GM12865 (cell line): ENCODE measurements around the gene MN1.

Experiments
- DNase-seq: peaks from one replicate; pipeline ENCODE4 v3.0.0; 2010; ENCODE audit warnings: low read depth
- H3K4me3 ChIP-seq: 2 replicates; pipeline ENCODE4 v1.5.1; 2011; ENCODE audit warnings: mild to moderate bottlenecking, low read depth, low read length, control low read depth
- TF ChIP-seq, protein P1 (sequence below): IDR thresholded peaks from 2 replicates; pipeline ENCODE4 v1.5.1; 2011; ENCODE audit warnings: low read length, control low read depth, low read depth, inconsistent platforms; ENCODE audit not compliant: insufficient read depth; ENCODE audit errors: missing control alignments

MN1 gene

DNA sequence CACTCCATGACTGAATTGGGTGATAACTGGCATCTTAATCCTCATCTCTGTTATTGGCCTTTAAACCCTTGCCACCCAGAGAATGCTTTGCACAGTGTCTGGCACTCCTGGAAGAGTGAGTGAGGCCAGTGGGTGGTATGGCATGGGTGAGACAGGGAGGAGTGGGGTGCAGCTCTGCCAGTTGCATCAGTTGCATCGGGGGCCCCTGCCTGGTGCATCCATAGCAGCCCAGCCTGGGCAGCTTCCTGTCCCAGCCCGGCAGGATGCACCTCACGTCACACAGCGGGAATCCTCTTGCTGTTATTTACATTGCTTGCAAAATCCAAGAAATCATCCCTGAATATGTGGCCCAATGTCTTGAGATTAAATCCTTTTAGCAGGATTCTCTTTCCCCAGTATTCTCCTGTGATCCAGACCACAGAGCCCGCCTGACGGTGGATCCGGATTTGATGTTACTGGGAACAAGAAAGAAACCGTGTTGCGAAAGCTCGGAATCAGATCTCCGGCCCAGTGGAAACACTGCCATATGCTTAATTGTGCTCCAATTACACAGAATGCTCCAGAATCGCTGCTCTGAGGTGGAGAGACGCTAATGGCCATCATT, 37.6 kb upstream of the MN1 start:
- no peak for DNase-seq
- H3K4me3 ChIP-seq, result no peak overlapping the region
- TF ChIP-seq, protein P1, sequence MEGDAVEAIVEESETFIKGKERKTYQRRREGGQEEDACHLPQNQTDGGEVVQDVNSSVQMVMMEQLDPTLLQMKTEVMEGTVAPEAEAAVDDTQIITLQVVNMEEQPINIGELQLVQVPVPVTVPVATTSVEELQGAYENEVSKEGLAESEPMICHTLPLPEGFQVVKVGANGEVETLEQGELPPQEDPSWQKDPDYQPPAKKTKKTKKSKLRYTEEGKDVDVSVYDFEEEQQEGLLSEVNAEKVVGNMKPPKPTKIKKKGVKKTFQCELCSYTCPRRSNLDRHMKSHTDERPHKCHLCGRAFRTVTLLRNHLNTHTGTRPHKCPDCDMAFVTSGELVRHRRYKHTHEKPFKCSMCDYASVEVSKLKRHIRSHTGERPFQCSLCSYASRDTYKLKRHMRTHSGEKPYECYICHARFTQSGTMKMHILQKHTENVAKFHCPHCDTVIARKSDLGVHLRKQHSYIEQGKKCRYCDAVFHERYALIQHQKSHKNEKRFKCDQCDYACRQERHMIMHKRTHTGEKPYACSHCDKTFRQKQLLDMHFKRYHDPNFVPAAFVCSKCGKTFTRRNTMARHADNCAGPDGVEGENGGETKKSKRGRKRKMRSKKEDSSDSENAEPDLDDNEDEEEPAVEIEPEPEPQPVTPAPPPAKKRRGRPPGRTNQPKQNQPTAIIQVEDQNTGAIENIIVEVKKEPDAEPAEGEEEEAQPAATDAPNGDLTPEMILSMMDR, result no peak

DNA sequence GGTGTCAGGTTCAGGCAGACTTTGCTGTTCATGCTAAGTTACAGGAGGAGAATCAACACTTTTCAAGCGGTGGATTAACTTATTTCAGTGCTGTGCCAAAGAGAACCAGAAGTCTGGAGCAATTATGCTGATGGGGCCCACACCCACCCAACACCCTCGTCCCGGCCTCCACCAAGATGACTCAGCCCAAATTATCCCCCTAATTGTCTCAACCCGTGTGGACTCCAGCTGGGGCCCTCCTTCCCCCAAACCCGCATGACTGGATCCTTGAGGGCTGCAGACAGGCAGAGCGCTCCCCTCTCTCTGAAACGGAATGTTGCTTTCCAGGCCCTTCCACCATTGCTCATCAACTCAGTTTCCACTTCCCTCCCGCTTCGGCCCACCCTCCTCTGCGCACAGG, 34.6 kb upstream of the MN1 start:
- TF ChIP-seq, protein P1, result no peak
- no peak for DNase-seq
- no peak overlapping the region for H3K4me3 ChIP-seq

GRCh38 chr22:27835446-27835845, 33.9 kb upstream of the MN1 start:
- TF ChIP-seq, protein P1, result no peak
- no peak overlapping the region for H3K4me3 ChIP-seq
- no peak for DNase-seq

- H3K4me3 ChIP-seq, result no peak overlapping the region
- no peak for DNase-seq
- TF ChIP-seq, protein P1, result no peak
Measured at GRCh38 chr22:27834364-27835185, 33.0 kb upstream of the MN1 start.

- H3K4me3 ChIP-seq, result no peak overlapping the region
- no peak for DNase-seq
- TF ChIP-seq, protein P1, result no peak
Measured at GRCh38 chr22:27833803-27834202, 32.2 kb upstream of the MN1 start.

DNA sequence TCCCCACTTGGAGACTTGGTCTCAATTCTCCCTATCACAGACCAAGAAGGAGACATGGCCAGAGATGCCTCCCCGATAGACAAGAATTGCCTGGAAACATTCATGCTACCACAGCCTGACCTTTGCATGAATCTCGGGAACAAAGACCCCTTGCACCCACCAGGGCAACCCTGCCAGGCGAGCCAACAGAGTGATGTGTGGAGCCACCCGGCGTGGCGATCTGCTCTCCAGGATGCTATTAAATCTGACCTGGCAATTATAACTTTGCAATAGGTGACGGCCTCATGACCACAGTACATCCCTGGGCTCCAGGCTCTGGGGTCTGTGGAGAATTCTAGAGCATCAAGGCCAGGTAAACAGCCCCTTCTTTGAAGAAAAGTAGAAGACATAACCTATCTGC, 31.1 kb upstream of the MN1 start:
- H3K4me3 ChIP-seq, result no peak overlapping the region
- TF ChIP-seq, protein P1, result no peak
- DNase-seq, result no peak
